GM23248 (cell line): ENCODE measurements around the gene ENTR1.

ENCODE experiments used
- EZH2 ChIP-seq: fragments of 200-600 bp; sonication (generic); IDR thresholded peaks from 2 replicates; pipeline ENCODE4 v1.6.1; 2018; ENCODE audit warnings: antibody characterized with exemption, mild to moderate bottlenecking; ENCODE audit not compliant: insufficient read depth, poor library complexity, severe bottlenecking
- EZH2phosphoT487 ChIP-seq: fragments of 200-600 bp; sonication (generic); IDR thresholded peaks from 2 replicates; pipeline ENCODE4 v1.6.1; 2018; ENCODE audit warnings: antibody characterized with exemption, moderate library complexity, mild to moderate bottlenecking, low read depth; ENCODE audit not compliant: insufficient read depth

- TF ChIP-seq EZH2phosphoT487 = no peak
- TF ChIP-seq EZH2 = no peak
Observed at GRCh38 chr9:136395020-136395340, 15.4 kb downstream of the ENTR1 start.
